Mucosa of rectum (tissue), 2 donors: ENCODE results near the gene LMCD1.

Experiments used
- H3K27ac ChIP-seq, 2 donors: one replicate each; pipeline ENCODE4 v1.7.0; 2013; ENCODE audit warnings: inconsistent platforms in 2 of 2, low read depth in 2 of 2, low read length in 2 of 2
- H3K27me3 ChIP-seq, 2 donors: one replicate each; pipeline ENCODE4 v1.7.0; 2013; ENCODE audit warnings: low read length in 2 of 2; ENCODE audit not compliant: control insufficient read depth in 2 of 2, insufficient read depth in 2 of 2
- H3K36me3 ChIP-seq, 2 donors: one replicate each; pipeline ENCODE4 v1.7.0; 2013; ENCODE audit warnings: low read length in 2 of 2; ENCODE audit not compliant: control insufficient read depth in 2 of 2, insufficient read depth in 2 of 2
- H3K4me1 ChIP-seq, 2 donors: one replicate each; pipeline ENCODE4 v1.7.0; 2013; ENCODE audit warnings: low read length in 2 of 2, mild to moderate bottlenecking in 1 of 2; ENCODE audit not compliant: control insufficient read depth in 2 of 2, insufficient read depth in 2 of 2
- H3K4me3 ChIP-seq, 2 donors: one replicate each; pipeline ENCODE4 v1.7.0; 2013; ENCODE audit warnings: low read length in 2 of 2
- H3K9ac ChIP-seq, 2 donors: one replicate each; pipeline ENCODE4 v1.7.0; 2013; ENCODE audit warnings: low read length in 2 of 2, low read depth in 1 of 2, mild to moderate bottlenecking in 1 of 2
- H3K9me3 ChIP-seq, 2 donors: one replicate each; pipeline ENCODE4 v1.7.0; 2013; ENCODE audit warnings: low read length in 2 of 2; ENCODE audit not compliant: control insufficient read depth in 2 of 2
- donor health status: healthy.
- donor health status: Normal muscosa, but diverticular disease.

Gene LMCD1

DNA sequence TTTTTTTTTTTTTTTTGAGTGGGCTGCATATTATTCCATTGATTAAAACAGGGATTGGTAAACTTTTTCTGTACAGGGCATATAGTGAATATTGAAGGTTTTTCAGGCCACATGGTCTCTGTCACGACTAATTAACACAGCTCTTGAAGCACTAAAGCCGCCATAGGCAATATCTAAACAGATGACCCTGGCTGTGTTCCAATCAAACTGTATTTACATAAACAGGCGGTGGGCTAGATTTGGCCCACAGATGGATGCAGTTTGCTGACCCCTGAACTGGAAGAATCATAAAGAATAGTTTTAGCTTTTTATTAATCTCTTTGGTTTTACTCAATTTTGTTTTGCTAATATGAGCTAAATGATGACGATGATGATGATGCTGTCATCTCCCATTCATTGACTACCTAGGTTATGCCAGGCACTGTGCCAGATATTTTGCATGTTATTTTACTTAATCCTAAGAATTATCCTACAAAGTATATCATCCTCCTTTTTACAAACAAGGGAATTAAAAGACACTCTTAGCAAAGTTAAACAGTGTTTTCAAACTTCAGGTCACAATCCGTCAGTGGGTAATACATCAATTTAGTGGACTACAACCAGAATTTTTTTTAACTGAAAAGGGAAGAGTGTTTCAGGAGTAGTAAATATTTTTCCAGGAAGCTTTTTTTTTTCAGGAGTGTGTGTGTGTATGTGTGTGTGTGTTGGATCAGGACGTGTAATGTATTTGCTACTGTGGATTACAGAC lies 54.3 kb downstream of the LMCD1 start:
- Histone ChIP-seq H3K36me3 (peaks cover 0 to 2% of the 10 kb centered on the region in 2 donors), H3K4me1 (peaks cover 0 to 3% of the 10 kb centered on the region in 2 donors), H3K27ac (no peak overlapping the region), H3K9me3 (no peaks in the 10 kb centered on the region), H3K4me3 (no peak overlapping the region), H3K27me3 (no peaks in the 10 kb centered on the region), H3K9ac (no peak overlapping the region)

GRCh38 chr3:8556473-8556869 lies 54.8 kb downstream of the LMCD1 start:
- peaks cover 0 to 3% of the 10 kb centered on the region in 2 donors for H3K4me1 ChIP-seq
- no peaks in the 10 kb centered on the region for H3K9me3 ChIP-seq
- H3K4me3 ChIP-seq: no peak overlapping the region
- H3K27ac ChIP-seq: peak overlapping the region; percentile 52 to 54
- H3K36me3 ChIP-seq: peaks cover 0 to 2% of the 10 kb centered on the region in 2 donors
- H3K9ac ChIP-seq: no peak overlapping the region
- no peaks in the 10 kb centered on the region for H3K27me3 ChIP-seq

GRCh38 chr3:8557298-8557697 lies 55.7 kb downstream of the LMCD1 start:
- no peaks in the 10 kb centered on the region for H3K36me3 ChIP-seq
- peaks cover 0 to 3% of the 10 kb centered on the region in 2 donors for H3K4me1 ChIP-seq
- no peak overlapping the region for H3K9ac ChIP-seq
- H3K9me3 ChIP-seq: no peaks in the 10 kb centered on the region
- no peak overlapping the region for H3K4me3 ChIP-seq
- H3K27me3 ChIP-seq: no peaks in the 10 kb centered on the region
- H3K27ac ChIP-seq: peak overlapping the region in 1 of 2 donors; percentile 26

DNA sequence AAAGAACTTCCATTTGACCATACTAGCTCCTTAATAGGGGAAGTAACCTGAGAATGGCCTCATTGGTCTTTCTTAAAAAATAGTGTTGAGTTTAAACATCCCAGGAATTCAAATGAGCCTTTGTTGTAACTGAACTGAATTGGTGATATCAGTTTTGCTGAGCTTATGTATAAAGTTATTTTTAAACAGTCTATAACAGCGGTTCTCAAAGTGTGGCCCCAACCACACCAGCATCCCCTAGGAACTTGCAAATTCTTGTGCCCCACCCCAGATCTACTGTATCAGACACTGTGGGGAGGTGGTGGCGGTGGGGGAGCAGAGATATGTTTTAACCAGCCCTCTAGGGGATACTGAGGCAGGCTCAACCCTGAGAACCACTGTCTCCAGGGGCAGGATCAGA lies 57.0 kb downstream of the LMCD1 start:
- Histone ChIP-seq H3K27ac (no peak overlapping the region), H3K9ac (no peak overlapping the region), H3K4me3 (no peak overlapping the region), H3K27me3 (no peaks in the 10 kb centered on the region), H3K9me3 (no peaks in the 10 kb centered on the region), H3K4me1 (peaks cover 0 to 3% of the 10 kb centered on the region in 2 donors), H3K36me3 (no peaks in the 10 kb centered on the region)

DNA sequence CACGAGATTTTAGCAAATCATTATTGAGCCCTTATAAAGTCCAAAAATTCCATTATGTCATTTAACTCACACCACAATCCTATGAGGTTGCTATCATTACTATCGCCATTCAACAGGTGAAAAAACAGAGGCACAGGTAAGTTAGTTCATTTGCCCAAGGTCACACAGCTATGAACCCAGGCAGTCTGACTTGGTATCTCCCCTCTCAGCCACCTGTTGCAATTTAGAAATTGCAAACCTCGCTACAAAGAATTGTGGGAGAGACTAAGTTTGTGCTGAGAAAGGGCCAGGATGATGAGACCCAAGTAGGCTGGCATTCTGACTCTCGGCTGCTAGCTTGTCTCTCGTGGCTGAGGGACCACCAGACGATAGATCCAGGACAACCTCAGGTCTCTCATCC lies 57.7 kb downstream of the LMCD1 start:
- no peak overlapping the region for H3K9ac ChIP-seq
- no peaks in the 10 kb centered on the region for H3K27me3 ChIP-seq
- H3K4me1 ChIP-seq: peaks cover 0 to 3% of the 10 kb centered on the region in 2 donors
- H3K4me3 ChIP-seq: no peak overlapping the region
- H3K9me3 ChIP-seq: no peaks in the 10 kb centered on the region
- H3K27ac ChIP-seq: no peak overlapping the region
- H3K36me3 ChIP-seq: no peaks in the 10 kb centered on the region

GRCh38 chr3:8560366-8561007 lies 58.9 kb downstream of the LMCD1 start:
- H3K9me3 ChIP-seq: no peaks in the 10 kb centered on the region
- no peak overlapping the region for H3K9ac ChIP-seq
- H3K36me3 ChIP-seq: no peaks in the 10 kb centered on the region
- peak overlapping the region in 1 of 2 donors; percentile 19 for H3K27ac ChIP-seq
- H3K27me3 ChIP-seq: no peaks in the 10 kb centered on the region
- H3K4me3 ChIP-seq: no peak overlapping the region
- H3K4me1 ChIP-seq: peaks cover 0 to 3% of the 10 kb centered on the region in 2 donors

DNA sequence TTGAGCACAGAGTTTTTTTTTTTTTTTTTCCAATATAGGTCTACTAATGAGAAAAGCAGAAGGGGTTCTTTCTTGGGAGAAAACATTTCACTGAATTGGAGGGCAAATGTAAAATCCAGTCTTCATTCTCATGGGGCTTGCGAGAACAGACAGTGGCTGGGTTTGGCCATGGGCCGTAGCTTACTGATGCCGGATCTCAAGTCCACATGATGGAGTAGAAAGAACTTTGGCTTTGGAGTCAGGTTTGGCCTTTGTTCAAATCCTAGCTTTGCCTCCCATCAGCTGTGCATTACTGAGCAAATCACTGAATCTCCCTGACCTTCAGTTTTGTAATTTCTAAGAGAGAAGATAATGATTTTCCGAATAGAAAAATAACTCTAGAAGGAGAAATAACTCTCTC lies 59.7 kb downstream of the LMCD1 start:
- Histone ChIP-seq H3K27ac (no peak overlapping the region), H3K4me1 (peaks cover 0 to 3% of the 10 kb centered on the region in 2 donors), H3K36me3 (no peaks in the 10 kb centered on the region), H3K27me3 (no peaks in the 10 kb centered on the region), H3K4me3 (no peak overlapping the region), H3K9ac (no peak overlapping the region), H3K9me3 (no peaks in the 10 kb centered on the region)

- Histone ChIP-seq H3K27ac (peak overlapping the region in 1 of 2 donors; percentile 5), H3K9me3 (no peaks in the 10 kb centered on the region), H3K4me3 (no peak overlapping the region), H3K27me3 (no peaks in the 10 kb centered on the region), H3K9ac (no peak overlapping the region), H3K4me1 (peaks cover 0 to 3% of the 10 kb centered on the region in 2 donors), H3K36me3 (no peaks in the 10 kb centered on the region)
These were observed 60.5 kb downstream of the LMCD1 start for GRCh38 chr3:8562081-8562595.

- Histone ChIP-seq H3K27me3 (no peaks in the 10 kb centered on the region), H3K27ac (no peak overlapping the region), H3K9ac (no peak overlapping the region), H3K4me1 (no peaks in the 10 kb centered on the region), H3K4me3 (no peak overlapping the region), H3K36me3 (no peaks in the 10 kb centered on the region), H3K9me3 (no peaks in the 10 kb centered on the region)
These were observed 61.5 kb downstream of the LMCD1 start for GRCh38 chr3:8563146-8563545.

- H3K4me1 ChIP-seq: no peaks in the 10 kb centered on the region
- H3K27me3 ChIP-seq: no peaks in the 10 kb centered on the region
- no peak overlapping the region for H3K4me3 ChIP-seq
- no peaks in the 10 kb centered on the region for H3K9me3 ChIP-seq
- no peak overlapping the region for H3K9ac ChIP-seq
- H3K27ac ChIP-seq: no peak overlapping the region
- H3K36me3 ChIP-seq: no peaks in the 10 kb centered on the region
These were observed 62.0 kb downstream of the LMCD1 start for GRCh38 chr3:8563597-8563996.
